Measurements from ENCODE around the gene BDKRB2. TPM values are rescaled to one million over a fixed set of nuclear protein-coding genes. Genes with fewer than 3 reads are reported as not detected.

The BDKRB2 gene
- total RNA-seq, 1 experiment from 2014 or later, result 0.15 TPM

- Mint-ChIP-seq H3K9me3 (no peaks in the 10 kb centered on the region), H3K36me3 (ENCODE audit: insufficient read depth in 1 of 3, low read depth in 3 of 3) (no peaks in the 10 kb centered on the region), H3K4me1 (peaks cover 0 to 3% of the 10 kb centered on the region in 2 experiments; a peak in 1 of 4 replicates), H3K27ac (no peak overlapping the region; a peak in 1 of 7 replicates), H3K27me3 (ENCODE audit: low read depth) (peaks cover 4% of the 10 kb centered on the region), H3K4me3 (no peak overlapping the region)
- H3K4me2 ChIP-seq (ENCODE audit: insufficient read depth, insufficient read length, low read length), result no peak overlapping the region
- no peaks in the 10 kb centered on the region for H4K20me1 ChIP-seq (ENCODE audit: control insufficient read depth, insufficient read depth, insufficient read length)
- H3K27ac ChIP-seq (ENCODE audit: insufficient read length, low read depth, low read length), result no peak overlapping the region
- DNase-seq, result no peak
- no peaks in the 10 kb centered on the region for H3K4me1 ChIP-seq (ENCODE audit: insufficient read depth, low read length)
- H3K79me1 ChIP-seq (ENCODE audit: insufficient read depth, low read depth, low read length, poor library complexity, severe bottlenecking), result no peaks in the 10 kb centered on the region
- no peak overlapping the region for H3K23ac ChIP-seq (ENCODE audit: insufficient read length, low read depth, low read length)
- no peak overlapping the region for H3K14ac ChIP-seq (ENCODE audit: insufficient read depth, low read length)
- H4K5ac ChIP-seq (ENCODE audit: insufficient read length, low read depth, low read length), result no peak overlapping the region
- no peaks in the 10 kb centered on the region for H3K9me3 ChIP-seq (ENCODE audit: control insufficient read depth, low read depth, low read length)
- no peak overlapping the region for H2BK20ac ChIP-seq (ENCODE audit: low read depth, low read length, poor library complexity, severe bottlenecking)
- WGBS (ENCODE audit: extremely low coverage, insufficient read length, low lambda C conversion rate), result no CpG with 5 or more reads among the region's 2 CpGs
- H2AFZ ChIP-seq (ENCODE audit: low read length), result no peak overlapping the region
- no peak for TF ChIP-seq CTCF (conservative IDR thresholded peaks at IDR 0.05)
- no peak overlapping the region for H3K18ac ChIP-seq (ENCODE audit: insufficient read length, low read depth, low read length)
- no peak overlapping the region for H3K4ac ChIP-seq (ENCODE audit: low read depth, low read length)
- H4K91ac ChIP-seq (ENCODE audit: insufficient read length, low read depth, low read length), result no peak overlapping the region
- H2BK12ac ChIP-seq (ENCODE audit: insufficient read length, low read depth, low read length), result no peak overlapping the region
- H2BK5ac ChIP-seq (ENCODE audit: insufficient read length, low read length), result no peak overlapping the region
- H3K79me2 ChIP-seq (ENCODE audit: insufficient read depth, low read length), result no peaks in the 10 kb centered on the region
- no peak overlapping the region for H3T11ph ChIP-seq (ENCODE audit: low read length)
- H2BK15ac ChIP-seq (ENCODE audit: low read depth, low read length), result no peak overlapping the region
- no peaks in the 10 kb centered on the region; the same call in 1 of the 2 replicates for H3K27me3 ChIP-seq (ENCODE audit: insufficient read depth, low read length)
- no peak overlapping the region for H2AK5ac ChIP-seq (ENCODE audit: insufficient read length, low read length)
- no peak overlapping the region for H4K8ac ChIP-seq (replicated peaks; ENCODE audit: insufficient read length, low read depth, low read length)
- H3K56ac ChIP-seq (ENCODE audit: insufficient read length, low read depth, low read length), result no peak overlapping the region
- no peaks in the 10 kb centered on the region for H3K23me2 ChIP-seq (ENCODE audit: insufficient read length, low read depth, low read length, poor library complexity, severe bottlenecking)
- H2BK120ac ChIP-seq (ENCODE audit: low read depth, low read length, poor library complexity, severe bottlenecking), result no peak overlapping the region
- H3K9ac ChIP-seq (ENCODE audit: extremely low read depth, insufficient read length, low read length), result no peak overlapping the region
Observed at GRCh38 chr14:96161636-96162035, 43.0 kb upstream of the BDKRB2 start.
